PFSK-1 (cell line): ENCODE results near the gene PER1.

Experiments used
- FOXP2 ChIP-seq: optimal IDR thresholded peaks from 2 replicates; pipeline ENCODE3; 2011; ENCODE audit warnings: borderline replicate concordance, control low read depth, inconsistent platforms; ENCODE audit not compliant: insufficient read depth; ENCODE audit errors: extremely low read length, extremely low read depth
- POLR2AphosphoS5 ChIP-seq: IDR thresholded peaks from 2 replicates; pipeline ENCODE4 v1.6.1; 2012; ENCODE audit warnings: low read depth, mild to moderate bottlenecking, control low read depth, low read length, moderate library complexity
- SIN3A ChIP-seq: IDR thresholded peaks from 2 replicates; pipeline ENCODE4 v1.6.1; 2012; ENCODE audit warnings: mild to moderate bottlenecking, low read length, moderate library complexity, borderline replicate concordance; ENCODE audit not compliant: insufficient read depth
- TAF1 ChIP-seq: IDR thresholded peaks from 2 replicates; pipeline ENCODE4 v1.6.1; 2012; ENCODE audit warnings: low read length, control low read depth, borderline replicate concordance; ENCODE audit not compliant: insufficient read depth
- TF ChIP-seq, protein P1 (sequence below), 2 experiments: IDR thresholded peaks; 2 replicates each; pipeline versions ENCODE4 v1.6.1 to v1.8.0; 2011 to 2012; ENCODE audit warnings: low read depth in 2 of 2, low read length in 2 of 2, control low read depth in 1 of 2, inconsistent platforms in 1 of 2, mild to moderate bottlenecking in 1 of 2, moderate library complexity in 1 of 2; ENCODE audit not compliant: insufficient read depth in 1 of 2

Gene PER1

DNA sequence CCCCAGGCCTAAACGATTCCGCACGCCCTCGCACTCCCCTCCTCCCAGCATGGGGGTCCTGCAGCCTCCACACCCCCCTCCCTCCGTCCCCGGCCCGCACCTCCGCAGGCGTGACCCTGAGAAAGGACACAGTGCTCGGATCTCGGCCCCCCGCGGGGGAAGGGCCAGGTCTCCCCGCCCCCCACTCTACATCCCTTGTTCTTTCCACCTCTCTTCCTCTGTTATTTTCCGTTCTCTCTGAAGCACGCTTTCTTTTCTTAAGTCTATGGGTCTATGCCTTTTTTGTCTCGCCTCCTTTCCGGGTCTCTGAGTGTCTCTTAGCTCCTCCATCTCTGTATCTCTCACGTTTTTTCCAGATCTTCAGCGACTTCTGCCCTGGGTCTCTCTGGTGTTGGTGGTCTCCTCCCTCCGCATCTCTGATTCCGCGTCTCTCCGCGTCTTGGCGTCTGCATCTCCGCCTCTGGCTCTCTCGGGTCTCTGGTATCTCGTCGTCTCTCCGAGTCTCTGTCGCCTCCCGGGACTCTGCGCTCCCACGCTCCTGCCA is 26.2 kb downstream of the PER1 start:
- no peak for TF ChIP-seq SIN3A
- no peak for TF ChIP-seq FOXP2
- no peak for TF ChIP-seq POLR2AphosphoS5
- TF ChIP-seq TAF1 = no peak

DNA sequence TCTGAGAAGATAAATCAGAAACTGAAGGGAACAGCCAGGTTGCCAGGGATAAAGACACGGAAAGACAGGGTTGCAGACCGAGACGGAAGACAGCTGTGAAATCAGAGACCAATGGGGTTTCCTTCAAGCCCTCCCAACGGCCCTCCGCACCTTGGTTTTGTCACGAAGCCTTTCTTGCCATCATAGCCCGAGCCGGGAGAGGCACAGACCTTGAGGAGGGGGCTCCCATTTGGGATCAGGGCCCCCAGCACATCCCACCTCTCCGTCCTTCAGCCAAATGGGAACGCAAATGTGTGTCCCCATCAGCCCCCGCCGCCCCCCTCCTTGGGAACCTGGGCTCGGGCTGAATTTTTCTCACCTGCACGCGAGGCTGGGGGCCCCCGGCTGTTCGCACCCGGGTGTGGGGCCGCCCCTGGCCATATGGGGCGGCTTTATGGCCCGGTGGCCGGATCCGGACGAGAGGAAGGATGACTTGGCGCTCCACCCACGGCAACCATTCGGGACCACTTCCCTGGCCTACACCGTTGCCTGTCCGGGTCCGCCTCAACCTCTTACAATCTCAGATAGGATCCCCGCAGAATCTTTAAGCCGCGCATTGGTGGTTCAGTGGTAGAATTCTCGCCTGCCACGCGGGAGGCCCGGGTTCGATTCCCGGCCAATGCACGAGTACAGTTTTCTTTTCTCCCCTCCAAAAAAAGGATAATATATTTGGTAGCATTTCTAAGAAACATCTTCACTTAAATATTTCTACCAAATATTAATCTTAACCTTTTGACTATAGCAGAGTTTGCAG is 26.9 kb downstream of the PER1 start:
- TF ChIP-seq FOXP2 (no peak), POLR2AphosphoS5 (peak; percentile 27), SIN3A (0 out of 2 replicates have a peak, but pooled peaks have one; percentile 41), TAF1 (no peak; the same call in 1 of the 2 replicates)

DNA sequence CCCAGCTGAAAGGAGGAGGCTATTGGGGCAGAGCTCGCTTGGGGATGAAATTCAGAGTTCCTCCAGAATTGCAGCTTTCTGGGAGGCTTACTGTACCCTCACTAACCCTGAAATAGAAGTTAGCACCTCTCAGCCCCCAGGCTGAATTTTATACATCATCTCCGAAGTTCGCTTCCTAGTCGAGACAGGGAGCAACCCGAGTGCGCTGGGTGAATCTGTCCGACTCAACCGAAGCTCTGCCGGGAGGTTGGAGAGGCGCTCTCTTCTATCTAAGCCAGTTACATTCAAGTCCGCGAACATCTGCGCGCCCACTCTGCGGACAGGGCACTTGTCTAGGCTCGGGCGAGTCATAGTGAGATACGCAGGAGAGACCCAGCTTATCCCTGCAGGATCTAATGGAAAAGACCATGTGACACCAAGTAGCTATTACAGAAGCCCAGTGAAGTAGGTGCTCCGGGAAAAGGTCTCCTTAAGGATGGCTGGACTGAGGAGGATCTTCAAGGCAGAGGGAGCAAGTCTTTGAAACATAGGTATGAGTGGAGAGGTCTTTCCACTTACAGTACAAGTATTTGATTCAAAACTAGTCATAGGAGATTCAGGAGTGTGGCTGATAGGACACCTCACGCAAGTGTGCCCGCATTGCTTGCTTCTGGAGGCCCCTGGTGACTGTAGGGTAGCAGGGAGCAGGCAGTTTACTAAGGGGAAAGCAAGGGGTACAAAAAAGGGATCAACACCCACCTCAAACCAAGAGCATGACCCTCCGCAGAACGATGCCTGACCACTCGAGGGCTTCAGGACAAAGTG is 27.7 kb downstream of the PER1 start:
- TF ChIP-seq TAF1 (no peak; the same call in 1 of the 2 replicates), SIN3A (no peak), POLR2AphosphoS5 (no peak), FOXP2 (no peak)
- TF ChIP-seq, protein P1, sequence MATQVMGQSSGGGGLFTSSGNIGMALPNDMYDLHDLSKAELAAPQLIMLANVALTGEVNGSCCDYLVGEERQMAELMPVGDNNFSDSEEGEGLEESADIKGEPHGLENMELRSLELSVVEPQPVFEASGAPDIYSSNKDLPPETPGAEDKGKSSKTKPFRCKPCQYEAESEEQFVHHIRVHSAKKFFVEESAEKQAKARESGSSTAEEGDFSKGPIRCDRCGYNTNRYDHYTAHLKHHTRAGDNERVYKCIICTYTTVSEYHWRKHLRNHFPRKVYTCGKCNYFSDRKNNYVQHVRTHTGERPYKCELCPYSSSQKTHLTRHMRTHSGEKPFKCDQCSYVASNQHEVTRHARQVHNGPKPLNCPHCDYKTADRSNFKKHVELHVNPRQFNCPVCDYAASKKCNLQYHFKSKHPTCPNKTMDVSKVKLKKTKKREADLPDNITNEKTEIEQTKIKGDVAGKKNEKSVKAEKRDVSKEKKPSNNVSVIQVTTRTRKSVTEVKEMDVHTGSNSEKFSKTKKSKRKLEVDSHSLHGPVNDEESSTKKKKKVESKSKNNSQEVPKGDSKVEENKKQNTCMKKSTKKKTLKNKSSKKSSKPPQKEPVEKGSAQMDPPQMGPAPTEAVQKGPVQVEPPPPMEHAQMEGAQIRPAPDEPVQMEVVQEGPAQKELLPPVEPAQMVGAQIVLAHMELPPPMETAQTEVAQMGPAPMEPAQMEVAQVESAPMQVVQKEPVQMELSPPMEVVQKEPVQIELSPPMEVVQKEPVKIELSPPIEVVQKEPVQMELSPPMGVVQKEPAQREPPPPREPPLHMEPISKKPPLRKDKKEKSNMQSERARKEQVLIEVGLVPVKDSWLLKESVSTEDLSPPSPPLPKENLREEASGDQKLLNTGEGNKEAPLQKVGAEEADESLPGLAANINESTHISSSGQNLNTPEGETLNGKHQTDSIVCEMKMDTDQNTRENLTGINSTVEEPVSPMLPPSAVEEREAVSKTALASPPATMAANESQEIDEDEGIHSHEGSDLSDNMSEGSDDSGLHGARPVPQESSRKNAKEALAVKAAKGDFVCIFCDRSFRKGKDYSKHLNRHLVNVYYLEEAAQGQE (IDR thresholded peaks at IDR 0.05; ENCODE audit: insufficient read depth in 1 of 2, low read depth in 2 of 2, low read length in 2 of 2) = no peak

DNA sequence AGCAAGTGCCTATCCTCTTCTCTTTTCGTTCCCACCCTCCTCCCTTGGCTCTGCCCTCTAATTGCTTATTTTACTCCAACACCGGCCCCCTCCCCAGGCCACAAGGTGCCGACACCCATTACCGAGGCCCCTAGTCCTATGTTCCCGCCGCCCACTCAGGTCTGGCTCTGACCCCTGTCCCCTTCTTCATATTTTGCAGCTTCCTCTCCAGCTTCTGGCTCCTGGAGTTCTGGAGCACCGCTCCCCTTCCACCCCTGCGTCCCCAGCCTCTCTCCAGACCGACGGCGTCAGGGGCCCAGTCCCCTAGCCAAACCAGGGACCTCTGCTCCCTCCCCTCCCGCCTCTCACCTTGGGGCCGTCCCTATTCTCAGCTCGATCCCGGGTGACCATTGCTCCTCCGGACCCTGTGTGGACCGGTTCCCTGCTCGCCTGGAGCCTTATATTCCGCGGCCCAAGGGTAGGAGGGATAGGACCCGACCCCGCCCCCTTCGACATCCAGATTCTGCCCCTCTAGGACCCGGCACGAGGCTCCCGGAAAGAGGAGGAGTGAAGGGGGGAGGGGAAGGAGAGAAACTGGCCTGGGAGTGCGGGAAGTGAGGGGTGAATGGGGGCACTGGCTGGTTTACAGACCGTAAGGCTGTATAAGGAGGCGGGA is 28.4 kb downstream of the PER1 start, which contains the start of gene HES7:
Gene HES7 (minus strand): TSS at position 412 of the 655 bp plus-strand sequence. CDS start 22 bp downstream, at position 390.
- TF ChIP-seq, protein P1 (IDR thresholded peaks at IDR 0.05; ENCODE audit: insufficient read depth in 1 of 2, low read depth in 2 of 2, low read length in 2 of 2) = no peak
- TF ChIP-seq FOXP2 = peak; percentile 64
- peak; percentile 80 for TF ChIP-seq POLR2AphosphoS5
- TF ChIP-seq TAF1 = peak; percentile 61; the same call in 1 of the 2 replicates
- peak; percentile 89; the same call in 1 of the 2 replicates for TF ChIP-seq SIN3A

DNA sequence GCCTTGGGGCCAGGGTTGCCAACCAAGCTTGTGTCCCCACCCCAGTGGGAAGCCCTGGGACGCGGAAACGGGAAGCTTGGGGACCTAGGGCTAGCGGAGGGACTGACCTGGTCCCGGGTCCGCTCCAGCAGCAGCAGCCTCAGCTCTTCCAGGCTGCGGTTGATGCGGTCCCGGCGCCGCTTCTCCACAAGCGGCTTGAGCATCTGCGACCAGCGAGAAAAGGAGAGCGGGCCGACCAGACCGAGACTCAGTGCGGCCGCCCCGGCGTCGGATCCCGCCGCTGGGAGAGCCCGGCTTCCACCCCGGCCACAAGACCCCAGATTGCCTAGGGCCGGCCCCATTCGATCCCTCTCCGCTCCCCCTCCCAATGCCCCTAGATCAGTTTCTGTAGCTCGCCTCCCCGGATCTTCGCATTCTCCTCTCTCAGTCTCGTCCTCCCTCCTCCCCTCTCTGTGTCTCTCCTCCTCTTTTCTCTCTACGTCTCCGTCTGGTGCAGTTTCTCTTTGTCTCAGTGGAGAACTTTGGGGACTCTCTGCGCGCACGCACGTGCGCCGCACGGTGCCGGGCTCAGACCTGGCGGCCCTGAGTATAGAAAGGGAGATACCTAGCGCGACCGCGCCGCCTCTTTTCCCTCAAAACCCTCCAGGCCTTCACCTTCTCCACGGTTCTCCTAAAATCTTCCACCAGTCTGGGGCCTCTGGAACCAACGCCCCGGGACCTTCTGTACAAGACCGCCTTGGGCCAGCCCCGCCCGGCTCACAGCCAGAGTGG is 29.1 kb downstream of the PER1 start:
- TF ChIP-seq FOXP2 (no peak), POLR2AphosphoS5 (no peak), SIN3A (no peak), TAF1 (no peak)
- TF ChIP-seq, protein P1 (IDR thresholded peaks at IDR 0.05; ENCODE audit: insufficient read depth in 1 of 2, low read depth in 2 of 2, low read length in 2 of 2) = no peak
